Epithelial cell of esophagus (primary cell): ENCODE measurements around the gene TMEM225B.
"Not testable (repeated sequence)": the region's sequence is repeated elsewhere in the genome, so short reads cannot be mapped to it uniquely, and the experiment has no call there.

Source experiments
- DNase-seq: peaks from one replicate; pipeline ENCODE4 v3.0.0; 2010; ENCODE audit warnings: low read depth
- H3K4me3 ChIP-seq: 2 replicates; pipeline ENCODE4 v1.5.1; 2011; ENCODE audit warnings: mild to moderate bottlenecking, low read length, control low read depth
- CTCF ChIP-seq: IDR thresholded peaks from 2 replicates; pipeline ENCODE4 v1.5.1; 2011; ENCODE audit warnings: low read depth, mild to moderate bottlenecking, low read length, control low read depth, inconsistent platforms; ENCODE audit not compliant: insufficient read depth; ENCODE audit errors: missing control alignments

The TMEM225B gene

GRCh38 chr7:99562832-99563231, 35.2 kb upstream of the TMEM225B start:
- peak; percentile 98 for DNase-seq
- no peak for TF ChIP-seq CTCF

DNA sequence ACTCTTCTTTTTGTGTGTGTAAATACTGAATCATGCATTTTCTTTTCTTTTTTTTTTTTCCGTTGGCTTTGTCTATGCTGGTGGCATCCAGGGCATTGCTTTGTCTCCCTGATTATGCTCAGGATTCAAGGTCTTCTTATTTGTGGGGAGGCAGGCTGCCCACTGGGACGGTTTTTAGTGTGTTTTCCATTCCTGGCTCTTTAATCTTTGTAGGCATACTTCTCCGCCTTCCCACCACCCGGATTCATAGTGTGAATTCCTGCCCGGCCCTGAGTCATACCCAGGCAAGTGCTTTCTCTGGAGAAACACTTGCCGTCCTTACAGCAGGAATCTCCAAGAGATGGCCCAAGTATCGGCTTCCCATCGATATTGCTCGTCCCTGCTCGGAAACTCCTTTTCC, 34.4 kb upstream of the TMEM225B start:
- peak overlapping the region; percentile 8 for H3K4me3 ChIP-seq
- DNase-seq: peak; percentile 75
- no peak for TF ChIP-seq CTCF

More at GRCh38 chr7:99562832-99563231, 35.2 kb upstream of the TMEM225B start:
- peak overlapping the region; percentile 30 for H3K4me3 ChIP-seq

GRCh38 chr7:99568770-99569169, 29.3 kb upstream of the TMEM225B start:
- H3K4me3 ChIP-seq, DNase-seq: not testable (repeated sequence)

- TF ChIP-seq CTCF: no peak
- H3K4me3 ChIP-seq: no peak overlapping the region
- DNase-seq: no peak
These were observed 26.3 kb upstream of the TMEM225B start for GRCh38 chr7:99571768-99572167.

DNA sequence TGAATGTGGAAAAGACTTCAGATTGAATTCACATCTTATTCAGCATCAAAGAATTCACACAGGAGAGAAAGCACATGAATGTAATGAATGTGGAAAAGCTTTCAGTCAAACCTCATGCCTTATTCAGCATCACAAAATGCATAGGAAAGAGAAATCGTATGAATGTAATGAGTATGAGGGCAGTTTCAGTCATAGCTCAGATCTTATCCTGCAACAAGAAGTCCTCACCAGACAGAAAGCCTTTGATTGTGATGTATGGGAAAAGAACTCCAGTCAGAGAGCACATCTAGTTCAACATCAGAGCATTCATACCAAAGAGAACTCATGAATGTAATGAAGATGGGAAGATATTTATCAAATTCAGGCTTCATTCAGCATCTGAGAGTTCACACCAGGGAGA, 24.8 kb upstream of the TMEM225B start:
- DNase-seq: no peak
- H3K4me3 ChIP-seq: no peak overlapping the region
- TF ChIP-seq CTCF: no peak

GRCh38 chr7:99576251-99576650, 21.8 kb upstream of the TMEM225B start:
- no peak for TF ChIP-seq CTCF
- DNase-seq: no peak
- H3K4me3 ChIP-seq: no peak overlapping the region

- peak overlapping the region; percentile 52 for H3K4me3 ChIP-seq
- no peak for TF ChIP-seq CTCF
- no peak for DNase-seq
These were observed 18.6 kb upstream of the TMEM225B start for GRCh38 chr7:99579281-99579955.
